CD14-positive monocyte (primary cell): ENCODE measurements around the gene UPF3A. TPM values are rescaled to one million over a fixed set of nuclear protein-coding genes. Genes with fewer than 3 reads are reported as not detected.

Experiments
- DNase-seq, 3 donors: peaks; one replicate each; pipeline ENCODE4 v3.0.0-alpha.2; 2011 to 2022
- H2AFZ ChIP-seq: 2 replicates; pipeline ENCODE4 v1.6.0; 2012; ENCODE audit warnings: mild to moderate bottlenecking, low read depth, low read length, inconsistent platforms; ENCODE audit not compliant: insufficient read depth, poor library complexity, severe bottlenecking
- H3K27ac ChIP-seq, 2 donors: 1 replicate in 1 of 2; 2 replicates in 1 of 2; pipeline ENCODE4 v1.5.1; 2012 to 2013; ENCODE audit warnings: low read length in 2 of 2, control low read depth in 1 of 2, inconsistent platforms in 1 of 2, low read depth in 1 of 2, mild to moderate bottlenecking in 1 of 2
- H3K27me3 ChIP-seq, 2 donors: one replicate each; pipeline versions ENCODE4 v1.6.0 to v1.6.1; 2011 to 2013; ENCODE audit warnings: low read length in 2 of 2; ENCODE audit not compliant: control insufficient read depth in 2 of 2, insufficient read depth in 2 of 2
- H3K36me3 ChIP-seq, 2 donors: replicated peaks in 1 of 2; 1 replicate in 1 of 2; 2 replicates in 1 of 2; pipeline versions ENCODE4 v1.5.1 to v1.6.1; 2012 to 2013; ENCODE audit warnings: low read length in 2 of 2, control low read depth in 1 of 2, inconsistent platforms in 1 of 2, mild to moderate bottlenecking in 1 of 2; ENCODE audit not compliant: insufficient read depth in 2 of 2, control insufficient read depth in 1 of 2
- H3K4me1 ChIP-seq, 2 donors: 1 replicate in 1 of 2; 2 replicates in 1 of 2; pipeline versions ENCODE4 v1.5.1 to v1.6.1; 2012 to 2013; ENCODE audit warnings: low read length in 2 of 2, control low read depth in 1 of 2, inconsistent platforms in 1 of 2, mild to moderate bottlenecking in 1 of 2, moderate library complexity in 1 of 2; ENCODE audit not compliant: insufficient read depth in 2 of 2, control insufficient read depth in 1 of 2
- H3K4me2 ChIP-seq: replicated peaks from 2 replicates; pipeline ENCODE3; 2012; ENCODE audit warnings: low read length, moderate library complexity, mild to moderate bottlenecking; ENCODE audit not compliant: poor library complexity, severe bottlenecking; ENCODE audit errors: extremely low read depth
- H3K4me3 ChIP-seq, 3 experiments: fragments of 200-600 bp in 1 of 3; sonication (generic) in 1 of 3; replicated peaks in 1 of 3; 1 replicate in 2 of 3; 2 replicates in 1 of 3; pipeline ENCODE4 v1.5.1; 2011 to 2013; ENCODE audit warnings: low read length in 3 of 3, mild to moderate bottlenecking in 3 of 3, control low read depth in 2 of 3, low read depth in 2 of 3, inconsistent platforms in 1 of 3, moderate library complexity in 1 of 3
- H3K79me2 ChIP-seq: 2 replicates; pipeline ENCODE4 v1.6.0; 2012; ENCODE audit warnings: mild to moderate bottlenecking, control low read depth, inconsistent platforms, low read length, moderate library complexity; ENCODE audit not compliant: insufficient read depth
- H3K9ac ChIP-seq: 2 replicates; pipeline ENCODE4 v1.6.0; 2017; ENCODE audit warnings: low read length, mild to moderate bottlenecking; ENCODE audit not compliant: insufficient read depth, poor library complexity, severe bottlenecking
- H3K9me3 ChIP-seq, 2 donors: replicated peaks in 1 of 2; 1 replicate in 1 of 2; 2 replicates in 1 of 2; pipeline versions ENCODE4 v1.5.1 to v1.6.1; 2012 to 2013; ENCODE audit warnings: low read length in 2 of 2, control low read depth in 1 of 2; ENCODE audit not compliant: control insufficient read depth in 1 of 2, insufficient read depth in 1 of 2
- H4K20me1 ChIP-seq: 2 replicates; pipeline ENCODE4 v1.6.0; 2012; ENCODE audit warnings: mild to moderate bottlenecking, low read length, control low read depth, moderate library complexity; ENCODE audit not compliant: insufficient read depth
- H3K27ac Mint-ChIP-seq, 7 donors: one replicate each; pipeline ENCODE4 v1.8.0; 2020; ENCODE audit warnings: mild to moderate bottlenecking in 7 of 7, mixed read lengths in 7 of 7, moderate library complexity in 6 of 7, inconsistent platforms in 2 of 7
- H3K27me3 Mint-ChIP-seq, 3 donors: one replicate each; pipeline ENCODE4 v1.8.0; 2021 to 2022; ENCODE audit warnings: low read depth in 3 of 3, mild to moderate bottlenecking in 3 of 3, mixed read lengths in 3 of 3, moderate library complexity in 3 of 3, inconsistent platforms in 1 of 3
- H3K36me3 Mint-ChIP-seq, 2 donors: one replicate each; pipeline ENCODE4 v1.8.0; 2020; ENCODE audit warnings: mixed read lengths in 2 of 2, inconsistent platforms in 1 of 2, mild to moderate bottlenecking in 1 of 2
- H3K4me1 Mint-ChIP-seq: one replicate; pipeline ENCODE4 v1.8.0; 2020; ENCODE audit warnings: mild to moderate bottlenecking, mixed read lengths
- H3K4me3 Mint-ChIP-seq, 2 donors: one replicate each; pipeline ENCODE4 v1.8.0; 2020; ENCODE audit warnings: mild to moderate bottlenecking in 2 of 2, mixed read lengths in 2 of 2, moderate library complexity in 1 of 2
- H3K9me3 Mint-ChIP-seq, 7 donors: one replicate each; pipeline ENCODE4 v1.8.0; 2020 to 2022; ENCODE audit warnings: mixed read lengths in 7 of 7, mild to moderate bottlenecking in 6 of 7, moderate library complexity in 6 of 7, inconsistent platforms in 2 of 7
- CTCF ChIP-seq: fragments of 200-600 bp; IDR thresholded peaks from one replicate; pipeline ENCODE4 v1.8.0; 2022; ENCODE audit warnings: antibody characterized with exemption, mild to moderate bottlenecking
- whole genome bisulfite sequencing: methylation state at CpG from one replicate; pipeline ENCODE4 v1.1.5; 2013; ENCODE audit warnings: missing lambda C conversion rate; ENCODE audit not compliant: insufficient coverage; 5-methylcytosine and 5-hydroxymethylcytosine counted together
- intact Hi-C, 2 donors: fragments of 100-400 bp; cut with micrococcal nuclease; formaldehyde crosslinking; loops; one replicate each; pipeline versions ENCODE4 v1.15.0 to v1.15.1; 2023
- polyA plus RNA-seq, 3 donors: library from polyadenylated mRNA; depleted of rRNA in 1 of 3; unstranded in 2 of 3; stranded (reverse) in 1 of 3; fragments of 300-500 nt in 2 of 3; fragments of >200 nt in 1 of 3; fragmentation: Illumina TruSeq in 2 of 3; gene quantifications; 1 replicate in 2 of 3; 2 replicates in 1 of 3; pipeline ENCODE4 v1.2.3, GENCODE V29; 2012 to 2021

Gene UPF3A
- polyA plus RNA-seq, 3 donors, result 6.1 to 39.1 (median 7.0) TPM

- TF ChIP-seq CTCF, result no peak
- peak overlapping the region; percentile 83 for H3K4me2 ChIP-seq
- no peaks in the 10 kb centered on the region for H3K27me3 ChIP-seq
- no CpG with 5 or more reads among the region's 4 CpGs for WGBS
- H3K9me3 Mint-ChIP-seq, result no peaks in the 10 kb centered on the region
- peaks cover 27% of the 10 kb centered on the region in 2 donors for H3K36me3 ChIP-seq
- H3K4me1 ChIP-seq, result peaks cover 30 to 38% of the 10 kb centered on the region in 2 donors
- H3K9me3 ChIP-seq, result no peaks in the 10 kb centered on the region
- peak overlapping the region; percentile 29 to 84 (median 62) for H3K4me3 ChIP-seq
- H3K36me3 Mint-ChIP-seq, result peaks cover 21% of the 10 kb centered on the region in 2 donors
- peaks cover 29% of the 10 kb centered on the region for H3K4me1 Mint-ChIP-seq
- DNase-seq, result no peak
- peaks cover 2 to 10% (median 7%) of the 10 kb centered on the region in 3 donors for H3K27me3 Mint-ChIP-seq
- H3K4me3 Mint-ChIP-seq, result peak overlapping the region; percentile 78 to 86
- peak overlapping the region; percentile 90 for H3K9ac ChIP-seq
- peaks cover 23% of the 10 kb centered on the region for H3K79me2 ChIP-seq
- H3K27ac Mint-ChIP-seq, result peak overlapping the region in 5 of 7 donors; percentile 31 to 70 (median 64)
- H4K20me1 ChIP-seq, result peaks cover 9% of the 10 kb centered on the region
- H2AFZ ChIP-seq, result peak overlapping the region; percentile 90
- H3K27ac ChIP-seq, result peak overlapping the region in 1 of 2 donors; percentile 77
- intact Hi-C loops, result no loop called here
Observed at GRCh38 chr13:114234266-114234644, 47.1 kb upstream of the UPF3A start.

GRCh38 chr13:114234645-114235421 lies 46.6 kb upstream of the UPF3A start, which contains the start of gene CDC16:
TSS of gene CDC16 (plus strand) at chr13:114234897. CDS start at chr13:114235085, 188 bp downstream.
- Mint-ChIP-seq H3K36me3 (peaks cover 25 to 26% of the 10 kb centered on the region in 2 donors), H3K27ac (peak within 1 kb of the TSS; percentile 6 to 81 (median 74)), H3K9me3 (no peaks in the 10 kb centered on the region), H3K27me3 (peaks cover 2 to 10% (median 7%) of the 10 kb centered on the region in 3 donors), H3K4me3 (peak within 1 kb of the TSS; percentile 78 to 86), H3K4me1 (peaks cover 24% of the 10 kb centered on the region)
- peaks cover 9% of the 10 kb centered on the region for H4K20me1 ChIP-seq
- H3K79me2 ChIP-seq, result peaks cover 23% of the 10 kb centered on the region
- intact Hi-C loops, result no loop called here
- H3K27me3 ChIP-seq, result no peaks in the 10 kb centered on the region
- peak within 1 kb of the TSS; percentile 83 for H3K4me2 ChIP-seq
- peak; percentile 72 to 86 (median 86) for DNase-seq
- peak; percentile 23 for TF ChIP-seq CTCF
- H2AFZ ChIP-seq, result peak within 1 kb of the TSS; percentile 90
- peaks cover 24 to 32% of the 10 kb centered on the region in 2 donors for H3K4me1 ChIP-seq
- H3K9me3 ChIP-seq, result no peaks in the 10 kb centered on the region
- H3K27ac ChIP-seq, result peak within 1 kb of the TSS; percentile 42 to 77
- 1% methylated on average over 69 of the region's 76 CpGs for WGBS
- peak within 1 kb of the TSS; percentile 62 to 84 (median 81) for H3K4me3 ChIP-seq
- H3K9ac ChIP-seq, result peak within 1 kb of the TSS; percentile 90
- H3K36me3 ChIP-seq, result peaks cover 32 to 33% of the 10 kb centered on the region in 2 donors
